ENCODE results near the gene CX3CL1. TPM values are rescaled to one million over a fixed set of nuclear protein-coding genes. Genes with fewer than 3 reads are reported as not detected.

CX3CL1 gene
- total RNA-seq, 1 experiment from 2014 or later: not detected

GRCh38 chr16:57377080-57377841 lies 5.0 kb downstream of the CX3CL1 start:
- intact Hi-C loops (cut with micrococcal nuclease): loop anchor here (5.0 kb wide), 1 partner anchor 75 kb away; no protein-coding TSS in a partner anchor
- H3K27me3 ChIP-seq (ENCODE audit: low read length): no peaks in the 10 kb centered on the region
- CTCF ChIA-PET: interaction anchor here (0.7 to 1.5 kb wide), 3 partner anchors 21 to 73 kb away, joined by 3 to 4 read pairs (median 4); no protein-coding TSS in a partner anchor
- POLR2A ChIA-PET (ENCODE audit: unreplicated experiment): no interaction called here
- peak; percentile 45 for TF ChIP-seq CTCF (conservative IDR thresholded peaks at IDR 0.05; ENCODE audit: low read depth, low read length)
- TF ChIP-seq EZH2phosphoT487 (IDR thresholded peaks at IDR 0.05; ENCODE audit: borderline replicate concordance, low read length): no peak
- DNase-seq (peak; percentile 73), ATAC-seq (peak; percentile 56)
- peak overlapping the region; percentile 97 for H3K27ac ChIP-seq (ENCODE audit: low read length)
- no peaks in the 10 kb centered on the region for H3K9me3 ChIP-seq (ENCODE audit: low read length)
- no peaks in the 10 kb centered on the region for H3K36me3 ChIP-seq (ENCODE audit: low read depth, low read length)
- no peaks in the 10 kb centered on the region for H3F3A ChIP-seq (ENCODE audit: low read length, unreplicated experiment)
- peak overlapping the region; percentile 29; the same call in 1 of the 2 replicates for H3K4me3 ChIP-seq (ENCODE audit: low read length)
- H3K79me2 ChIP-seq (ENCODE audit: low read length): no peaks in the 10 kb centered on the region
- no peaks in the 10 kb centered on the region for H3K9me2 ChIP-seq (replicated peaks; ENCODE audit: low read length)
- H3K9ac ChIP-seq (ENCODE audit: low read length): peak overlapping the region; percentile 76
- no peaks in the 10 kb centered on the region for H4K20me1 ChIP-seq (ENCODE audit: low read length)
- peaks cover 20% of the 10 kb centered on the region for H3K4me1 ChIP-seq (ENCODE audit: insufficient read depth, low read length)
- peak overlapping the region; percentile 59 for H3K4me2 ChIP-seq (ENCODE audit: low read length)
- no TSS peak for BruUV-seq (replicated peaks)
- H2AFZ ChIP-seq (ENCODE audit: low read length): no peak overlapping the region

- POLR2A ChIA-PET (ENCODE audit: unreplicated experiment): no interaction called here
- H3K4me2 ChIP-seq (ENCODE audit: low read length): no peak overlapping the region
- intact Hi-C loops (cut with micrococcal nuclease): loop anchor here (5.0 kb wide), 1 partner anchor 77 kb away; no protein-coding TSS in a partner anchor
- no TSS peak for BruUV-seq (replicated peaks)
- no peaks in the 10 kb centered on the region for H3K79me2 ChIP-seq (ENCODE audit: low read length)
- no peak for DNase-seq
- H3K27me3 ChIP-seq (ENCODE audit: low read length): no peaks in the 10 kb centered on the region
- H4K20me1 ChIP-seq (ENCODE audit: low read length): no peaks in the 10 kb centered on the region
- no peak for ATAC-seq
- no peak overlapping the region for H2AFZ ChIP-seq (ENCODE audit: low read length)
- peaks cover 24% of the 10 kb centered on the region for H3K4me1 ChIP-seq (ENCODE audit: insufficient read depth, low read length)
- H3K27ac ChIP-seq (ENCODE audit: low read length): no peak overlapping the region
- H3F3A ChIP-seq (ENCODE audit: low read length, unreplicated experiment): no peaks in the 10 kb centered on the region
- TF ChIP-seq CTCF (conservative IDR thresholded peaks at IDR 0.05; ENCODE audit: low read depth, low read length) (no peak), EZH2phosphoT487 (IDR thresholded peaks at IDR 0.05; ENCODE audit: borderline replicate concordance, low read length) (no peak), EZH2 (IDR thresholded peaks at IDR 0.05; ENCODE audit: low read length, unreplicated experiment) (no peak)
- CTCF ChIA-PET: no interaction called here
- H3K36me3 ChIP-seq (ENCODE audit: low read depth, low read length): no peaks in the 10 kb centered on the region
- H3K9ac ChIP-seq (ENCODE audit: low read length): no peak overlapping the region
- H3K9me3 ChIP-seq (ENCODE audit: low read length): no peaks in the 10 kb centered on the region
- H3K4me3 ChIP-seq (ENCODE audit: low read length): no peak overlapping the region
- H3K9me2 ChIP-seq (replicated peaks; ENCODE audit: low read length): no peaks in the 10 kb centered on the region
Measured at GRCh38 chr16:57379579-57379978, 7.3 kb downstream of the CX3CL1 start.
